Lower leg skin (tissue), 4 donors: Measurements from ENCODE around the gene FARS2. TPM values are rescaled to one million over a fixed set of nuclear protein-coding genes. Genes with fewer than 3 reads are reported as not detected.

Experiments used
- DNase-seq, 2 donors: peaks; one replicate each; pipeline ENCODE4 v3.0.0-alpha.2; 2019; ENCODE audit warnings: low spot score in 2 of 2
- H3K4me3 ChIP-seq: fragments of 200-600 bp; sonication (generic); 2 replicates; pipeline ENCODE4 v1.5.1; 2017; ENCODE audit warnings: mild to moderate bottlenecking, low read depth; ENCODE audit not compliant: poor library complexity, severe bottlenecking
- POLR2A ChIP-seq, 2 donors: fragments of 450-650 bp; IDR thresholded peaks; one replicate each; pipeline ENCODE4 v1.6.1; 2016 to 2017; ENCODE audit warnings: antibody characterized with exemption in 2 of 2, mild to moderate bottlenecking in 1 of 2, moderate library complexity in 1 of 2
- WGBS, 2 donors: methylation state at CpG; one replicate each; pipeline ENCODE4 v1.1.5; 2018; 5-methylcytosine and 5-hydroxymethylcytosine counted together
- intact Hi-C: fragments of 100-400 bp; cut with DNase I; formaldehyde crosslinking; loops from one replicate; pipeline ENCODE4 v1.15.0; 2023; ENCODE audit warnings: low total_unique reads
- total RNA-seq, 4 donors: library from RNA; depleted of rRNA; stranded (reverse); fragments of >200 nt; gene quantifications; one replicate each; pipeline ENCODE4 v1.1.0, GENCODE V29; 2016
- TF ChIP-seq, protein P1 (sequence below), 3 donors: fragments of 450-650 bp; IDR thresholded peaks; one replicate each; pipeline ENCODE4 v1.5.1; 2016; ENCODE audit warnings: antibody characterized with exemption in 3 of 3, mild to moderate bottlenecking in 3 of 3, moderate library complexity in 2 of 3

Gene FARS2
- total RNA-seq, 4 donors from 2014 or later: 7.0 to 14.7 (median 11.1) TPM

DNA sequence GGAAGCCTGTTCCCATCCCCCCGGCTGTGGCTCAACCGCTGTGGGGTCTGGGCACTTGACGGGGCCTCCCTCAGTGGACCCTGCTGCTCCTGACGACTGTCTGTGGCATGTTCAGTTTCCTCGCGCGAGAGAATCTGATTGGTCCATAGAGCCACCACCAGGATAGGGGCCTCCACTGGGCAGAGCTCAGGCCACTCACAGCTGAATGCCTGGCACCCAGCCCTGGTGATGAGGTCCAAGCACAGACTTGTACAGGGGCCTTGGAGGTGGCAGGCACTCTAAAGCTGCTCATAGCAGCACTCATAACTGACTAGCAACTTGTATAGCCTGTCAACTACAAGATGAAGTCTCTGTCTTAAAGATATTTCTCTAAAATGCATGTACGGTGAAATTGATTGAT lies 377.4 kb downstream of the FARS2 start:
- no peak for DNase-seq
- TF ChIP-seq, protein P1, sequence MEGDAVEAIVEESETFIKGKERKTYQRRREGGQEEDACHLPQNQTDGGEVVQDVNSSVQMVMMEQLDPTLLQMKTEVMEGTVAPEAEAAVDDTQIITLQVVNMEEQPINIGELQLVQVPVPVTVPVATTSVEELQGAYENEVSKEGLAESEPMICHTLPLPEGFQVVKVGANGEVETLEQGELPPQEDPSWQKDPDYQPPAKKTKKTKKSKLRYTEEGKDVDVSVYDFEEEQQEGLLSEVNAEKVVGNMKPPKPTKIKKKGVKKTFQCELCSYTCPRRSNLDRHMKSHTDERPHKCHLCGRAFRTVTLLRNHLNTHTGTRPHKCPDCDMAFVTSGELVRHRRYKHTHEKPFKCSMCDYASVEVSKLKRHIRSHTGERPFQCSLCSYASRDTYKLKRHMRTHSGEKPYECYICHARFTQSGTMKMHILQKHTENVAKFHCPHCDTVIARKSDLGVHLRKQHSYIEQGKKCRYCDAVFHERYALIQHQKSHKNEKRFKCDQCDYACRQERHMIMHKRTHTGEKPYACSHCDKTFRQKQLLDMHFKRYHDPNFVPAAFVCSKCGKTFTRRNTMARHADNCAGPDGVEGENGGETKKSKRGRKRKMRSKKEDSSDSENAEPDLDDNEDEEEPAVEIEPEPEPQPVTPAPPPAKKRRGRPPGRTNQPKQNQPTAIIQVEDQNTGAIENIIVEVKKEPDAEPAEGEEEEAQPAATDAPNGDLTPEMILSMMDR (IDR thresholded peaks at IDR 0.05): no peak
- no peak for TF ChIP-seq POLR2A (IDR thresholded peaks at IDR 0.05)
- H3K4me3 ChIP-seq: no peak overlapping the region
- 95 to 98% methylated on average over 8 of the region's 8 CpGs for WGBS, 2 donors
- intact Hi-C loops: no loop called here

DNA sequence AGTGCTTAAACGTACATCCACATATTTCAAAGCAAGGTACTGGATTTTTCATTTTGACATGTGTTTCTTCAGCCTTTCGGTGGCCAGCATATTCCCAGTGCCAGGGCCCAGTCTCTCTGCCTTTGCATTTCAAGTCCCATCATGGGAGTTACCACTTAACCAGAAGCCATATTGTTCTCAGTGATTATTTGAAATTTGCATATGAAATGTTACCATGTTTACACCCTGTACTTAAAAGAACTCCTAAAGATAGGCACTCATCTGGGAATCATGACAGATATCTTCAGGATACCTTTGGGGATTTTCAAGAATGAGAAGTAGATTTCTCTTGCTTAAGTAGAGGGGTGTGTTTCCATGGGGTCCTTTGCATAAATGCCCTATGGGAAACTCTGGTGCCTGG lies 377.9 kb downstream of the FARS2 start:
- WGBS, 2 donors: 92 to 94% methylated on average over 2 of the region's 2 CpGs
- TF ChIP-seq, protein P1 (IDR thresholded peaks at IDR 0.05): no peak
- TF ChIP-seq POLR2A (IDR thresholded peaks at IDR 0.05): no peak
- DNase-seq: no peak
- no peak overlapping the region for H3K4me3 ChIP-seq
- intact Hi-C loops: no loop called here

DNA sequence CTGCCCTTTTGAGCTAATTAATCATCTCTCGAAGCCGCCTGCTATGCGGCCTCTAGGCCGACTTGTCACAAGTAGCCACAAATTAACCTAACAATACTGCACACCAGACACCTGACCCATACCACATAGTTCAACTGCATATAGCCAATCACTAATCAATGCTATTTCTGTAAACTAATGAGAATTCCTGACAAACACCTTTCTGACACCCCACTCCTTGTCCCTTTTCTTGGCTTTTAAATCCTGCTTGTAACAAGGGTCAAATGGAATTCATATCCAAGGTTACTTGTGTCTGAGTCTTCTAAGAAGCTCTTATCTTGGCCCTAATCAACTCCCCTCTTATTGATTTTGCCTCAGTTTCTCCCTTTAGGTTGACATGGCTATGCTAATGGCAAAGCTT lies 379.3 kb downstream of the FARS2 start:
- TF ChIP-seq, protein P1 (IDR thresholded peaks at IDR 0.05): no peak
- TF ChIP-seq POLR2A (IDR thresholded peaks at IDR 0.05): no peak
- WGBS, 2 donors: 85 to 99% methylated on average over 4 of the region's 4 CpGs
- intact Hi-C loops: no loop called here

DNA sequence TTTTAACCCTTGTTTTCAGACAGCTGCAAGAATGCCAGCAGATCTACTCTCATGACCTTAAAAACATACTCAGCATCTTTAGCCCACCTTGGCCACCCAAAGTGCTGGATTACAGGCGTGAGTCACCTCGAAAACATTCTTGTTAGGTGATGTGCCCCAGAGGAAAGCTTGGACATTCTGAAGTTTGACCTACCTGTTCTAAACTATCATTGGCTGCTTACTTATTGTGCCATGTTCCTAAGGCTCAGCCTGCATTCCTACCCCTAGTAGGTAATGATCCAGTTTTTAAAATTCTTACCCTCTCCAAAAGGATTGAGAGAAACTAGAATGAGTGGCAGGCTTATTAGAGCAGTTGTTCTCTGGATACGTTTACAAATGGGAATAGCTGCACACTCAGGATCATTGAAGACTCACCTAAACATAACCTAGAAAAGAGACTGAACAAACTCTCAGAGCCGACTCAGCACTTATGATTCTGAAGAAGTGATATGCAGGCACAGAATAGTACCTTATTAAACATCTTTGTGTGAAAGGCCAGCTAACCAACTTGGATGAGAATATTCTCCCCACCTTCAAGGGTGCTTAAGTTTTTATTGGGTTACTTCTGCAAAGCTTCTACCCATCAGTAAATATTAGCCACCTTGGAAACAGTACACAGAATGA lies 383.3 kb downstream of the FARS2 start:
- intact Hi-C loops: no loop called here
- WGBS, 2 donors: 92 to 95% methylated on average over 4 of the region's 4 CpGs
- DNase-seq: no peak
- no peak overlapping the region for H3K4me3 ChIP-seq
- TF ChIP-seq, protein P1 (IDR thresholded peaks at IDR 0.05): no peak
- TF ChIP-seq POLR2A (IDR thresholded peaks at IDR 0.05): no peak

More for the DNA sequence above, 379.3 kb downstream of the FARS2 start:
- H3K4me3 ChIP-seq: no peak overlapping the region
- DNase-seq: no peak

DNA sequence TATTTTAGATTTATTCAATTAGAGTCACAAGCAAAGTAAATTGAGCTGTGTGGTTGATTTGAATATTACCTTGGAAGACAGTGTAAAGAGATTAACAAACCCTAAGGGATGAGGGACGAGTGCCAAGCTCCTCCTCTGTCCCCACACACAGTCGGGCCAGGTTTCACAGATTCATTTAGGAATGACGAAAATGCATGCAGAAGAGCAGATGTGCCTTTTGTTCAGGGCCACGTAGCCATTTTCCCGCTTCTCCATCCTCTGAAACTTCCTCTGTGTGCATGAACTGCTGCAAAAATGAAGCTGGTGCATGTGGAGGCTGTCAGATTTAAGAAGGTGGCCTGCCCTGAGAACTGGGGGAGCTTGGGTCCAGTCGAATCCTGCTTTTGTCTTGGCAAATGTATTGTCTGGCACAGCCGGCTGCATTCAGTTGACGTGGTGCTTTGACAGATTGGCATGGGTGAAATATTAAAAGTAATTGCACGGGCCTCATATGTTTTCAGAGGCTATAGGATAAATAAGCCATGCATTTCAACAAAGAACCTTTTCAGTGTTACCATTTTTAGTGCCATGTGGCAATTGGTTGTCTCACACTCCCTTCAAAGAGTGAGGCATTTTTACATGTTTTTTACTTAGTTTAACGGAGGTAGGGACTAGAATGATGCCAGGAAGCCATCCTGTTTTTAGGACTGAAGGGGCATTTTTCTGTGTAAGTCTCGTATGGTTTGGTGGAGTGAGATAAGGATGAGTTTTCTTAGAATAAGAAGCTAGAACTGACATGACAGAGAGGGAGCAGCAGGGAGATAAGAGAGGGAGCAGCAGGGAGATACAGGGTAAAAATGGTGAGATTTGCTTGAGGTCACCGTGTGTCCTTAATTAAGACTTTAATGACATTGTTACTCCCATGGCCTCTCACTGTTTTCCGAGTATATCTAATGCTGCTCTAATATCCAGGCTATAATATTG lies 384.3 kb downstream of the FARS2 start:
- H3K4me3 ChIP-seq: no peak overlapping the region
- 68 to 73% methylated on average over 13 of the region's 13 CpGs for WGBS, 2 donors
- intact Hi-C loops: no loop called here
- DNase-seq: no peak
- TF ChIP-seq POLR2A (IDR thresholded peaks at IDR 0.05): no peak
- TF ChIP-seq, protein P1 (IDR thresholded peaks at IDR 0.05): no peak
